DMS53 (cell line): Measurements from ENCODE around the gene WNT4.

Experiments
- DNase-seq: peaks from one replicate; lab custom pipeline; 2025; lab: John Stamatoyannopoulos, UW

Gene WNT4

DNA sequence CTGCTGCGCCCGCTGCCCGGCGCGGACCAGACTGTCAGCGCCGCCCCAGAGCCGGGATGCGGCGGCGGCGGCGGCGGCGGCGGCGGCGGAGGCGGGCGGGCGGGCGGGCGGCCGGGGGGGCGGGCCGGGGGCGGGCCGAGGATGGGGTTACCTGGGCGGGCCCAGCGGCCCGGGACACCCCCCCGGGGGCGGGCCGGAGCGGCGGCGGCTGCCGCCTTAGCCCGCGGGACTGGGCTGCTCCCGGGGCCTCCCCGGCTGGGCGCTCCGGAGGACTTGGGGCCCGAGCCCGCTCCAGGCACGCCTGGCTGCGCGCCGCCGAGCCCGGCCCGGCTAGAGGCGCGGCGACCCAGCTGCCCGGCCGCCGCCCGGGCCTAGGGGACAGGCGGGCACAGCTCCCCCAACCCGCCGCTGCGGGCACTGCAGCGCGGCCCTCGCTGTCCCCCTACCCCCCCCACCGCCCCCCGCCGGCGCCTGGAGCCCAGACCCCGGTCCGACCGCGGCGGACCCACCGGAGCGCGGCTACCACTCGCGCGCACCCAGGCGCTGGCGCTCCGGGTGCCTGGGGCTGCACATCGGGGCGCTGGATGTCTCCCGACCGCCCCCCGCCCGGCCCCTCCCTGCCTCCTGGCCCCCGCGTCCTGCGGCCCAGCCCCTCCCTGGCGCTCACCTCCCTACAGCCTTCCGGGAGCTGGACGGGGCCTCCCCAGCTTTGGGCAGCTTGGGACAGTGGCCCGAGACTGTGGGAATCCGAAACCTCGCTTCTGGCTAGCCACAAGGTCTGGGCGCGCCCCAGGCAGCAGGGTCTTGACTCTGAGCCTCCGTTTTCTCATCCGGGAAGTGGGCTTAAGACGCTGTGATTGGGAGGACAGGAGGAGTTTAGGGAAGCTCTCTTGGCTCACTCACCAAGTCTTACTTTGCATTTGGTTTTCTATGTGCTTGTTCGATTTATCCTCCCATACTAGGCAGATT is at the start of gene WNT4:
TSS of gene WNT4 (minus strand) at position 33 of the 969 bp plus-strand sequence. CDS start 175 bp downstream, outside the sequence.
- DNase-seq = peak; percentile 84

DNA sequence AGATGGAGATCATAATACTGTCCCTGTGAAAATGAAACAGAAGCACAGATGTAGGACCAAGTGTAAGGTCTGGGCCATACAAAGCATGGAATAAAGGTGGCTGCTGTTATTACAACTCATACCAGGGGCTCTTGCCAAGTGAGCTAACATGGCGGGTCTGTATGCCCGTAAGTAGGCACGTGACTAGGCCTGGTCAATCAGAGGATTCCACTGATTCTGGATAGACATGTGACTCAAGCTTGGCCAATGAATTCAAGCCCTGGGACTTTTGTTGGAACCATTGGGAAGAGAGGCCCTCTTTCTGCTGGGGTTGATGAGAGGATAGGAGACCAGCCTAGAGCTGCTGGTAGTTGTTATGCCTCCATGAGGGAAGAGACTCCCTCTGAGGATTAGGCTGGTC is 47.8 kb upstream of the WNT4 start:
- DNase-seq = no peak

DNA sequence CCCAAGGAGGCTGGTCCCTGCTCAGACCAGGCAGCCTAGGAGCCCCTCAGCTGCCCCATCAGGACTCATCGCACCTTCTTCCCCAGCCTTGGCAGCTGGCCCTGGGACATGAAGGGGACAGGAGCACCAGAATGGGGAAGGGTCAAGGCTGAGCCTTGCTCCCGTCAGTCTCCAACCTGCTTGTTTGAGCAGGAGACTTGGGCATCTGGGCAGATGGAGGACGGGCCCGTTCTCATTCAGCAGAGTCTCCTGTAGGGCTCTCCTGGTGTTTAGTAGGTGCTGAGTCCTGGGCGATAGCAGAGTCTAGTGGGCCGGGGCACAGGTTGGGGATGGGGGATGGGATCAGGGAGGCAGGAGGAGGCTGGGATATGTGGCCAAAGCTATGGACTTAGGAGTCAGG is 47.4 kb upstream of the WNT4 start:
- DNase-seq = no peak

DNA sequence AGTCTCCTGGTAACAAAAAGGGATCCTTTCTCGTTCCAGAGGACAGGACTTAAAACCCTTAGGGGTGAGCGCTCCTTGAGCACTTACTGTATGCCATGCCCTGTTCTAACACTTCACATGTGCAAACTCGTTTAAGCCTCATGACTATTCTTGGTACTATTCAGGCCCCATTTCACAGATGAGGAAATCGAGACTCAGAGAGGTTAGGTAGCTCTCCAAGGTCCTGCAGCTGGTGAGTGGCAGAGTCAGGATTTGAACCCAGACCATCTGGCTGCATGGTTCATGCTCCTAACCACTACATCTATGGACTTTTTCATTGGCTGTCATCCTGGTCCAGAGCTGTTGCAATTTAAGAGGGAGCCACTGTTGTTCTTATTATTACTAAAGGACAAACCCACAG is 46.7 kb upstream of the WNT4 start:
- no peak for DNase-seq

DNA sequence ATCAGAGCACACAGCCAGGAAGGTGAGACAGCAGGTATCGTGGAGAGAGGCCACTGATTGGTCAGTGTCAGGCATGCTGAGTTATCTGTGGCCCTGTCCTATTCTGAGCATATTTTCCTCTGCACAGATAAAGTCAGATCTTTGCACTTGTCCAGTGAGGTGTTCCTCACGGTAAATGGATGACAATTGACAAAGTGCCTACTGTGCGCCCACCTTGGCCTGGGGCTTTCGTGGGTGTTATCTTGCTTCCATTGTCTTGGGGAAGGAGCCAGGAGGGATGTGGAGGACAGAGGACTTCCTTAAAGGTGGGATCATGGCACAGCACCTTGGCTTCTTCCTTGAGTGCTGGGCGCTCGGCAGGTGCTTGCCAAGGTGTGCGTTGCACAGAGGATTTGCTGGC is 46.0 kb upstream of the WNT4 start:
- DNase-seq = no peak

DNA sequence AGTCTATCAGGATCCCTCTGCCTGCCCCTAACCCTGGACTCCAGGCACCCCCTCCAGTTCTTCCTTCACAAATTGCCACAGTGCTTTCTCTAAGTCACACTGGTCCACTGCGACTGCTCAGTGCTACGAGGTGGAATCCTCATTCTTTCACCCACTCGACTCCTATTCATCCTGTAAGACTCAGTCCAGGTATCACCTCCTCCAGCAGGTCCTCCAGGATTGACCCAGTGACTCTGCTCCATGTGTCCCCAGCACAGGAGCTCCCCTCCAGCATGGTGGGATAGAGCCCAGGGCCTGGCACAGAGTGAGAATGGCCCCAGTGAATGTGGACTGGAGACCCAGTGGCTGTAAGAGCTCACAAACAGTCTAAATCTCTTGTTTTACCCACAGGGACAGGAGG is 45.5 kb upstream of the WNT4 start:
- no peak for DNase-seq

DNA sequence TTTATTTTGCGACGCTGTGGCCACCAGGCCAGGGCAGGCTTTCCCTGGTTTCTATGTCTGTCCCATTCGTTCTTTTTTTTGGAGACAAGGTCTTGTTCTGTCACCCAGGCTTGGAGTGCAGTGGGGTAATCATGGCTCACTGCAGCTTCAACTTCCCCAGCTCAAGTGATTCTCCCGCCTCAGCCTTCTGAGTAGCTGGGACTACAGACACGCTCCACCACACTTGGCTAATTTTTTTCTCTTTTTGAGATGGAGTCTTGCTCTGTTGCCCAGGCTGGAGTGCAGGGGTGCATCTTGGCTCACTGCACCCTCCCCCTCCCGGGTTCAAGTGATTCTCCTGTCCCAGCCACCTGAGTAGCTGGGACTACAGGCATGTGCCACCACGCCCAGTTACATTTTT is 43.4 kb upstream of the WNT4 start:
- DNase-seq = peak; percentile 55

- DNase-seq = peak; percentile 99
Observed at GRCh38 chr1:22184892-22185612, 42.2 kb upstream of the WNT4 start.

DNA sequence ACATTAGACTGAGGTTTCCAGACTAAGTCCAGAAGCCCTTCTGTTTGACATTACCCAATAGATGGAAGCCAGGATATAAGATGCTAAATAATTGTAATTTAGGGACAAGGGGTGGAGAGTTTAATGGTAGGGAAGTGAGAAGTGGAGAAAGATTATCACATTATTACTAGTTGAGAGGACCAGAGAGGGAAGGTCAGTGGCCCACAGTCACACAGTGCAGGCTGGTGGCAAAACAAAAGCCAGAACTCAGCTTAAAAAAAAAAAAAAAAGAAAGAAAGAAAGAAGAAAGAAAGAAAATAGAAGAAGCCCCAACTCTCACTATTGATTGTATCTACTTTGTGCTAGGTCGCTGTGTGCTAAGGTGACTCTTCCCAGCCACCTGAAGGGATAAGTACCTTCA is 41.6 kb upstream of the WNT4 start:
- DNase-seq = no peak

DNA sequence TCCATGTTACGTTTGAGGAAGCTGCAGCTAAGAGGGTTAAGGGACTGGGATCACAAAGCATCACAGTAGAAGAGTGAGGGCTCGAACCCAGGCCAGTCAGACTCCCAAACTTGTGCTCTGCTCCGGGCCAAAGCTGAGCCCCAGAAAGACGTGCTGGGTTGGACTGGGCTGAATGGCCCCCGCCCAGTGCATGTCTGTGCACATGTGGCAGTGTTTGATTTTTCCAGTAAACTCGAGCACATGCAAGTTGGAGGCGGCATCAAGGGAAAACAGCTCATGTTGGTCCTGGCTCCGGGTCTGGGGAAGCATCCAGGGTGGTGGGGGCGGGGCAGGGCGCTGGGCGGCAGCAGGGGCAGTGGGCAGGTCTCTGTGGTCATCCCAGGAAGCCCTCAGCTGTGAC is 39.8 kb upstream of the WNT4 start:
- no peak for DNase-seq

DNA sequence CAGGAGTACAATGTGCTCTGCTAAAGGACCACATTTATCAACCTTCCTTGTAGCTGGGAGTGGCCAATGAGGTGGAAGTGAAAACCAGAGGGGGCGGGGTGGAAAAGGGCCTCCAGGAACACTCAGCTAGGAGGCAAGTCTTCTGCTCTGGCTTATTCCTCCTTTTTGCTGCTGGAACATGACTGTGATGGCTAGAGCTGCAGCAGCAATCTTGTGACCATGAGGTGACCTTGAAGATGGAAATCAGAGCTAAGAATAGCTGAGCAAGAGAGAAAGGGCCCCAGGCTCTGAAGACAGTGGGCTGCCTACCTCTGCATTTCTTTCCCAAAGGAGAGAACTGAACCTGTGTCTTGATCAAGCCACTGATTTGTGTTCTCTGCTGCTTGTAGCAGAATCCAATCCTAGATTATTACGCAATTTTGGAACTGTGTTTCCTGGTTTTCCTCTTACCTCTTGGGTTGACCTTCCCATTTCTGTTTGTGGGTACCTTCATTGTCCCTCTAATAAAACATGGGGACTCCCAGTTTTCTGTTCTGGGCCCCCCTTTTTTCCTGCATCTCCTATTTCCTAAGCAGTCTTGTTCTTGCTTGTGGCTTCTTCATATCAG is 36.4 kb upstream of the WNT4 start:
- DNase-seq = no peak

GRCh38 chr1:22177354-22178003 is 34.6 kb upstream of the WNT4 start:
- DNase-seq = peak; percentile 21

GRCh38 chr1:22176258-22176657 is 33.4 kb upstream of the WNT4 start:
- peak; percentile 93 for DNase-seq

DNA sequence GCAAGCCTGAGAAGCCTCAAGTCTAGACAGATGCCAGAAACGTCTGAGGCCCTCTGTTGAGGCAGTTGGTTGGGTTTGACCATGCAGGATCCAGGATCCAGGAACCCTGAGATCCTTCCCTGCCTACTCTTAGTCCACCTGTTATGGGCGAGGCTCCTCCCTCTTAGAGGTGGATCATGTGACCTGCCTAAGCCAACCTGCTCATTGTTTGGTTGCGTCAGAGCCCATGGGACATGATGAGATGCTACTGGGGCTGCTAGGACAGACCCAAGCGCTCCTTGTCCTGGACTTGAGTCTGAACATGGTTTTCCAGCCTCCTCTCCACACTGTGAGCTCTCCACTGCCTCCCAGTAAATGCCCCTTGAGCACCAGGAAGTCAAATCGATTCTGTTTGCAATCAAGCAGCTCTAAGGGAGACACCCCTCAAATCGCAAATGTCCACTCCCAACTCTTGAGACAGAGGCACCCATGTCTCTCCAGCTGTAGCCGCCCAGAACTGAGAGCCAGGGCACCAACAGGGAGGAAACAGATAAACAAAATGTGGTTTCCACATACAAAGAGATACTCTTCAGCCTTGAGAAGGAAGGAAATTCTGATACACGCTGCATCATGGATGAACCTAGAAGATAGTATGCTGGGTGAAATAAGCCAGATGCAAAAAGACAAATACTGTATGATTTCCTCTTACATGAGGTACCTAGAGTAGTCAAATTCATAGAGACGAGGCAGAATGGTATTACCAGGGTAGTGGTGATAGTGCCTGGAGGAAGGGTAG is 31.7 kb upstream of the WNT4 start:
- DNase-seq = peak; percentile 32

DNA sequence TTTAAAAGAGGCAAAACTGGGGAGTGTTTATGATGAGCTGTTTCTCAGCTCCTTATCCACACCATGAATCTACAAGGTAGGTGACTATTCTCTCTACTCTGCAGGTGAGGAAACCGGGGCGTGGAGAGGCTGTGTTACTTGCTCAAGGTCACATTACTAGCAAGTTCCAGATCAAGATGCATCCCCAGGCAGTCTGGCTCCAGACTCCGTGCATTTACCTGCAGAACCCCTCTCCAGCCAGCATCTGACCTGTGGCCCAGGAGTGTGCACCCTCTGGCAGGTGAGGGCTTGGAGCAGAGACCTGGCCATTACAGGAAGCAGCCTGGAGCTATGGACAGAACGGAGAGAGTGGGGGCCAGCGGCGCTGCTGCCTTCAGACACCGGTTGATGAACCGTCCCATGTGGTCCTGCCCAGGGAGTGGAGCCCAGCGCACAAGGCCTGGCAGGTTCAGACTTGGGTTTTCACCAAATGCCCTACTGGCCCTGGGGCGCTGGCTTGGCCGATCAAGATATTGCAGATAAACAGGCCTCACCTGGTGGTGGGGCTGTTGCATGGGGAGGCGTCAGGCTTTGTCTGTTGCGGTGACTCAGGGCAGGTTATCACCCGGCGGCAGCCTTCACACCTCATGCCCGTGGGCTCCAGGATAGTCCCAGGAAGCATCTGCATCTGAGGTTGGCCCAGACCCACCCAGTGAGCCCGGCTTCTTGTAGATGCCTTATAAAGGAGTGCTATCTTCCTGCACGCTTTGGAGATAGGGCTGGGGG is 29.2 kb upstream of the WNT4 start:
- DNase-seq = no peak

- DNase-seq = no peak
Observed at GRCh38 chr1:22169816-22170215, 26.9 kb upstream of the WNT4 start.

DNA sequence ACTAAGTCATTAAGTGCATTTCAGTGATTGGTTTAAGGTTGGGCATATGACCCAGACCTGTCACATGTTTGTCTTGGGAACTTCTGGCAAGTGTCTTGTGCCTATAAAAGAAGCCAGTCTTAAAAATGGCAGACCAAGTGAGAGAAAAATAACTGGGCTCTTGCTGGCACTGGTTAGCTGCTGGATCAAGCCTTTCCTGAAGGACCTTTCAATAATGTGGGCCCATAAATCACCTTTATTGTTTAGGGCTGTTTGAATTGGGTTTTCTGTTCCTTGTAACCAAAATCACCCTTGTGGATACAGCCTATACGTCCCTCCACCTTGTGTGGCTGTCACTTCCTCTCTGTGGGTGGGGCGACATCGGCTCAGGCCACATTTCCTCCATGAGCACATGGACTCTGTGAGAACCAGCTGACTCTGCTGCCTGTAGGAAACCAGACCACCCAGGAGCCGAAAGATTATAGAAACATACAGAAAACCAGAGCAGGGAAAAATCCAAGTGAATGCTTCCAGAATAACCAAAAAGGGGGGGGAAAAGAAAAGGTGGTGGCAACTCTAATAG is 25.6 kb upstream of the WNT4 start:
- no peak for DNase-seq

GRCh38 chr1:22166439-22166838 is 23.5 kb upstream of the WNT4 start:
- peak; percentile 25 for DNase-seq

DNA sequence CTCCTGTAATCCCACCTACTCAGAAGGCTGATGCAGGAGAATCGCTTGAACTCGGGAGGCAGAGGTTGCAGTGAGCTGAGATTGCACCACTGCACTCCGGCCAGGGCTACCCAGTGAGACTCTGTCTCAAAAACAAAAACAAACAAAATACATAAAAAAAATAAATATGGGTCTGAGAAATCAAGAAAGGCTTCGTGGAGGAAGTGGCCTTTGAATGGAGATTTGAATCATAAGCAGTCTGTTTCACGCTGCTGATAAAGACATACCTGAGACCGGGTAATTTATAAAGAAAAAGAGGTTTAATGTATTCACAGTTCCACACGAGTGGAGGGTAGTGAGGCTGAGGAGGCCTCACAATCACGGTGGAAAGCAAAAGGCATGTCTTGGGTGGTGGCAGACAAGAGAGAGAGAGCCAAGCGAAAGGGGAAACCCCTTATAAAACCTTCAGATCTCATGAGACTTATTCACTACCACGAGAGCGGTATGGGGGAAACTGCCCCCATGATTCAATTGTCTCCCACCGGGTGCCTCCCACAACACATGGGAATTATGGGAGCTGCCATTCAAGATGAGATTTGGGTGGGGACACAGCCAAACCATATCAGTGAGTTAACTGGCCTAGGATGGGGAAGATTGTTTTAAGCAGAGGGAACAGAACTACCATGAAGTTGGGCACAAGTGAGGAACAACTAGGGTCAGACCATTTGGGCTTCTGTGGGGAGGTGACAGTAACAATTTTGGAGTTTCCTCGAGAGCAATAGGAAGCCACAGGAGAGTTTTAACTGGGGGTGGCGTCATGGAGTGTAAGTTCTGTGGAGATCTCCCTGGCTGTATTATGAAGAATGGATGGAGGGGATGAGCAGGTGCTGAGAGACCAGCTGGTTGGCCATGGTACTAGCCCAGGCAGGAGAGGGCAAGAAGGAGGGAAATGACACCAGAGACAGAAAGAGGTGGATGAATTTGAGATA is 22.2 kb upstream of the WNT4 start:
- DNase-seq = no peak
